Activated T-cell treated with anti-CD3 and anti-CD28 coated beads for 48 hours (primary cell): ENCODE results near the gene DEFB128.
"Not testable (repeated sequence)": the region's sequence is repeated elsewhere in the genome, so short reads cannot be mapped to it uniquely, and the experiment has no call there.

ENCODE experiments used
- DNase-seq: peaks from one replicate; pipeline ENCODE4 v3.0.0-alpha.2; 2020; ENCODE audit warnings: low read depth

DEFB128 gene

DNA sequence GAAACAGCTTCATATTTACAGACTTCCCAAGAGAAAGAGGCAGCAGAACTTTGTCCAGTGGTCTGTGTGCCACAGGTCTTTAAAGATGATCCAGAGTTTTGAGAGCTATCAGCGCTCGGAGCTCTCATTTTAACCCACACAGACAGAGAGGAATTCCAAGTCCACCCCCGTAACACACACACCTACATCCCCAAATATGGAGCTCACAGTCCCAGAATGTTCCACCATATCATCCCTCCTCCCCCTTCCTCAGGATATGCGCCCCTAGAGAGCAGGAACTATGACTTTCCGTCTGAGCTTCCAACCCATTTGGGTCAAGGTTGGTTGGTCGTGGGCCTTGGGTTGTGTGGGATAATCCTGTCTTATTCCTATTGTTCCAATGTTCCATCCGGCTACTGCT, at the start of gene DEFB128:
Gene DEFB128 (minus strand): TSS at position 101 of the 400 bp plus-strand sequence. CDS start 88 bp downstream, at position 13.
- no peak for DNase-seq

DNA sequence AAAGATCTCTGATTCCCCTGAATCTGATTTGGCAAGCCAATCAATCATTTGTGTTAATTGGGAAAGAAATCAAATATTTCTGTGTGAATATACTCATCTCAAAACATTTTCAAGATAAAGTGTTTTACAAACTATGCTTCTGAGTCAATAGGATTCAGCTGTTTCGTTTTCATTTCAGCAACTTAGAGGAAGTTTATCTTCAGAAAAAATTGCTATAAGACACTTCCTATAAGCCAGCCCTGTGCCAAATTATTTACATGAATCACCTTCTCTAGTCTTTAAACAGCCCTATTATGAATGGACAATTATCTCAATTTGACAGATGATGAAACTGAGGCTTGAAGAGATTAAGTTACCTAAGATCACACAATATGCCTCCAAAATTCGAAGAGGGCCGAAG, 48.4 kb upstream of the DEFB128 start:
- no peak for DNase-seq

- peak; percentile 11 for DNase-seq
Measured at GRCh38 chr20:237489-237888, 48.0 kb upstream of the DEFB128 start.

DNA sequence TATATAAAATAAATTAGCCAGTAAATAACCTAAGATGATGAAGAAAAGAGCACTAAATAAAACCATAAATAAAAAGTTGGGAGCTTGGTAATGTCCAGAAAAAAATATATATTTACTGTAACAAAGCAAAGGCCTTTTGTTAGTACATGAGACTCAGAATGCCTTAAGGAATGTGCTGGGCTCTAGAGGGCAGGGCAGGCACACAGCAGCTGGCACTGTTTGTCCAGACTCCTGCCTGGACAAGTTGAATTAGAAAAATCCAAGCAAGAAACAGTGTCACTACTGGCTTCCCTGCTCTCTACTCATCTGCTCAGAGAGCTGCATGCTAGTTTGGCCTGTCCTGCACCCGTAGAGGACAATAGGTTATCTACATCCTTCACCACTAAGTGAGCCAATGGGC, 46.4 kb upstream of the DEFB128 start:
- no peak for DNase-seq

GRCh38 chr20:227439-228105, 38.1 kb upstream of the DEFB128 start:
- DNase-seq, result no peak

DNA sequence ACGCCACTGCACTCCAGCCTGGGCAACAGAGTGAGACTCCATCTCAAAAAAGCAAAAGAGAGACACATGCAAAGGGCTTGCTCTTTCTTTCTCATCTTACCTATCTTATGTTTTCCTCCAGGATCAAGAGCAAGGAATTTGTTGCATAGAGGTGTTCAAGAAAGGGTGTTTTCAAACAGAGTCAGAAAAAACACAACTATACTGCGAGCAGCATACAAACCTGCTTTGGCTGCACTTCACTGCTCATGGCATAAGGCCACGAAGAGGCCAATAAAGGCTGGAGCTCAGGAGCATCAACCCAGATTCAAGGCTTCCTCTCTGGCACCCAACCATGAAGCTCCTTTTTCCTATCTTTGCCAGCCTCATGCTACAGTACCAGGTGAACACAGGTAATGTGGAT, 37.4 kb upstream of the DEFB128 start, which contains the start of gene DEFB129:
Gene DEFB129 (plus strand): TSS at position 301 of the 400 bp plus-strand sequence. CDS start 31 bp downstream, at position 332.
- no peak for DNase-seq

- DNase-seq, result not testable (repeated sequence)
Measured at GRCh38 chr20:225879-226278, 36.4 kb upstream of the DEFB128 start.

DNA sequence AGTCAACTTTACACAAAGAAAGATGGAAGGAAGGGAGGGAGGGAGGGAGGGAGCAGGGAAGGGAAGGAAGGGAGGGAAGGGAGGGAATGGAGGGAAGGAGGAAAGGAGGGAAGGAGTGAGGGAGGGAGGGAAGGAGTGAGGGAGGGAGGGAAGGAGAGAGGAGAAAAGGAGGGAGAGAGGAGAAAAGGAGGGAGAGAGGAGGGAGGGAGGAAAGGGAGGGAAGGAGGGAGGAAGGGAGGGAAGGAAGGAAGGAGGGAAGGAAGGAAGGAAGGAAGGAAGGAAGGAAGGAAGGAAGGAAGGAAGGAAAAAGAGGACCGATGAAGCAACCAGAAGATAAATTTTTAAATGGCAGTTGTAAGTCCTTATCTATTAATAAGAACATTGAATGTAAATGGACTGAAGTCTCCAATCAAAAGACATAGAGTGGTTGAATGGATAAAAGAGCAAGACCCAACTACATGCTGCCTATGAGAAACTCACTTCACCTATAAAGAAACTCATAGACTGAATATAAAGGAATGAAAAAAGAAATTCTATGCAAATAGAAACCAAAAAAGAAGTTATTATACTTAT, 31.8 kb upstream of the DEFB128 start:
- DNase-seq, result no peak

DNA sequence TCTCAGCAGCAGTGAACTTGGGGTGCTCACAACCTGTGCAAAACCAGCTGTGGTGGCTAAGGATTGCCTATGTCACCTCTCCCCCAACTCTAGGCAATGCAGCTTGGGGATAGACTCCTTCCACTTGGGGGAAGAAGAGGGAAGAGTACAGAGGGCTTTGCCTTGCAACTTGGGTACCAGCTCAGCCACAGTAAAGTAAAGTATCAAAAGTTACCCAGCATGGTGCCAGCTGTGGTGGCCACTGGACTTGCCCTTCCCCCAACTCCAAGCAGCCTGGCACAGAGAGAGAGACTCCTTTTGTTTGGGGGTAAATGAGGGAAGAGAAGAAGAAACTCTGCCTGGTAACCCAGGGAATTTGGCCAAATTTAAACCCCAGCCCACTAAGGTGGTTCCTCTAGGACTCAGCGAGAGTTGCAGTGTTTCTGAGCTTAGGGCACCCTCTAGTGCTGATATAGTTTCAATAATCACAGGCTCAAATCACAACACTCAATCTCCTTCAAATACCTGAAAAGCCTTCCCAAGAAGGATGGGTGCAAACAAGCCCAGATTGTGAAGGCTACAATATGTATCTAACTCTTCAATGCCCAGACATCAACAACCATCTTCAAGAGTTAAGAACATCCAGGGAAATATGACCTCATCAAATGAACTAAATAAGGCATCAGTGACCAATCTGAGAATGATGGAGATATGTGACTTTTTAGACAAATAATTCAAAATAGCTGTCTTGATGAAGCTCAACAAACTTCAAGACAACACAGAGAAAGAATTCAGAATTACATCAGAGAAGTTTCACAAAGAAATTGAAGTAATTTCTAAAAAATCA, 30.0 kb upstream of the DEFB128 start:
- DNase-seq, result no peak

GRCh38 chr20:217266-217665, 27.8 kb upstream of the DEFB128 start:
- no peak for DNase-seq

DNA sequence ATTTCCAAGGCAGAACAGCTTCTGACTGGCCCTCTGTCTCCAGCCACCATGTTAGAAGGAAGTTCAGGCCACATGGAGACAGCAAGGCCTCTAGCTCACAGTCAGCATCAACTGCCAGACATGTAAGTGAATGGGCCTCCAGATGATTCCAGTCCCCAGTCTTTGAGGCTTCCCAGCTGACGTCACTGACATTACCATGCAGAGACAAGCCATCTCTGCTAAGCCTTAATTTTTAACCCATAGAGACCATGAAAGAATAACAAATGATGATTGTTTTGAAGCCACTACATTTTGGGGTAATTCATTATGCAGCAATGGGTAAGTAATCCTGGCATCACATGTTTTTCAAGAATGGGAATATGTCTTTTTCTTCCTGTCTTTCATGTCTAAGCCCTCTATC, 26.3 kb upstream of the DEFB128 start:
- no peak for DNase-seq

GRCh38 chr20:214383-214782, 24.9 kb upstream of the DEFB128 start:
- DNase-seq, result no peak

GRCh38 chr20:210809-211502, 21.4 kb upstream of the DEFB128 start:
- no peak for DNase-seq

- no peak for DNase-seq
Measured at GRCh38 chr20:208942-209566, 19.5 kb upstream of the DEFB128 start.

- not testable (repeated sequence) for DNase-seq
Measured at GRCh38 chr20:203630-204029, 14.1 kb upstream of the DEFB128 start.

- DNase-seq, result no peak
Measured at GRCh38 chr20:199996-200395, 10.5 kb upstream of the DEFB128 start.

- DNase-seq, result no peak
Measured at GRCh38 chr20:198225-198624, 8.7 kb upstream of the DEFB128 start.

GRCh38 chr20:187733-188132, 1.8 kb downstream of the DEFB128 start:
- DNase-seq, result no peak

GRCh38 chr20:184288-184687, 5.2 kb downstream of the DEFB128 start:
- DNase-seq, result no peak

DNA sequence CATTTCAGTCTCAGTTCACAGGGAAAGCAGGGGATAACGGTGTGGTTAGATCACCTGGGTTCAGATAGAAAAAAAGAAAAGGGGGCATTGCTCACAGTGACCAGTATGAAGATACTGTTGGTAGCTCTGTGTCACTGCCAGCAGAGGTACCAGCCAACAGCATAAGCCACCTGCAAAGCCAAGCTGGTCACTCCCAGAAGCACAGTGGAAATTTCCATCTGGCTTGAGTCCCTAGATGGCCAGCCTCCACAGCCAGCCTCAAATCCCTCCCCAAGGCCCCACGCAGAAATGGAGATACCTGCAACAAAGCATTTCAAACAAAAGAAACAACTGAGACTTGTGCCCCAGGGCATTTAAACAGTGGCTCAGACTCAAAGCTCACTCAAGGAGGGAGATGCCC, 20.6 kb downstream of the DEFB128 start:
- DNase-seq, result no peak

- no peak for DNase-seq
Measured at GRCh38 chr20:164618-165017, 24.9 kb downstream of the DEFB128 start.

GRCh38 chr20:157154-157553, 32.4 kb downstream of the DEFB128 start, which contains the start of gene DEFB127:
TSS of gene DEFB127 (plus strand) at chr20:157454. CDS start at chr20:157545, 91 bp downstream.
- DNase-seq, result no peak
